ENCODE results near the gene MAD1L1.
A peak's percentile ranks its signal among the peaks of the same experiment; 100 is the strongest.
"Not testable (repeated sequence)": the region's sequence is repeated elsewhere in the genome, so short reads cannot be mapped to it uniquely, and the experiment has no call there.

The MAD1L1 gene

GRCh38 chr7:1827521-1827981, 405.2 kb downstream of the MAD1L1 start:
- TF ChIP-seq KLF1 (tag by site-specific recombination; IDR thresholded peaks at IDR 0.05), result peak; percentile 66
- POLR2A ChIA-PET; H3K27ac ChIP-seq (ENCODE audit: extremely low read depth, low read depth, low read length); CTCF ChIA-PET; H3K36me3 ChIP-seq (ENCODE audit: control insufficient read depth in 2 of 2, insufficient read depth in 1 of 2, low read length in 2 of 2); H3K4me1 ChIP-seq (ENCODE audit: control insufficient read depth, insufficient read depth, low read length); H3K4me3 ChIP-seq (ENCODE audit: low read depth, low read length); H3K9me3 ChIP-seq (ENCODE audit: control insufficient read depth, insufficient read depth, low read depth, low read length): not testable (repeated sequence)

GRCh38 chr7:1826931-1827330, 405.8 kb downstream of the MAD1L1 start:
- POLR2A ChIA-PET; H3K4me1 ChIP-seq (ENCODE audit: control insufficient read depth, insufficient read depth, low read length); H3K4me3 ChIP-seq (ENCODE audit: low read depth, low read length); CTCF ChIA-PET; H3K9me3 ChIP-seq (ENCODE audit: control insufficient read depth, insufficient read depth, low read depth, low read length); H3K36me3 ChIP-seq (ENCODE audit: control insufficient read depth in 2 of 2, insufficient read depth in 1 of 2, low read length in 2 of 2); H3K27ac ChIP-seq (ENCODE audit: extremely low read depth, low read depth, low read length): not testable (repeated sequence)

- ChIA-PET POLR2A (no interaction called here), CTCF (no interaction called here)
- H3K4me1 ChIP-seq (ENCODE audit: control insufficient read depth, insufficient read depth, low read length), result no peaks in the 10 kb centered on the region
- no peak overlapping the region for H3K4me3 ChIP-seq (ENCODE audit: low read depth, low read length)
- H3K9me3 ChIP-seq (ENCODE audit: control insufficient read depth, insufficient read depth, low read depth, low read length), result no peaks in the 10 kb centered on the region
- no peak overlapping the region for H3K27ac ChIP-seq (ENCODE audit: extremely low read depth, low read depth, low read length)
- H3K36me3 ChIP-seq (ENCODE audit: control insufficient read depth in 2 of 2, insufficient read depth in 1 of 2, low read length in 2 of 2), result no peaks in the 10 kb centered on the region
- TF ChIP-seq ZNF530 (tag by site-specific recombination; IDR thresholded peaks at IDR 0.05; ENCODE audit: low read depth) (no peak), ELK4 (IDR thresholded peaks at IDR 0.05; ENCODE audit: borderline replicate concordance, low read depth, low read length) (no peak), BCL11B (tag by site-specific recombination; IDR thresholded peaks at IDR 0.05; ENCODE audit: low read depth) (no peak), ZBTB10 (tag by site-specific recombination; IDR thresholded peaks at IDR 0.05) (no peak), ZNF221 (tag by site-specific recombination; IDR thresholded peaks at IDR 0.05; ENCODE audit: borderline replicate concordance) (no peak), ZBTB6 (tag by site-specific recombination; IDR thresholded peaks at IDR 0.05) (no peak), ZNF18 (tag by site-specific recombination; IDR thresholded peaks at IDR 0.05) (no peak), SP2 (tag by site-specific recombination; IDR thresholded peaks at IDR 0.05) (no peak), ZNF629 (tag by site-specific recombination; IDR thresholded peaks at IDR 0.05) (no peak), ZNF184 (tag by site-specific recombination; IDR thresholded peaks at IDR 0.05) (no peak), ZSCAN23 (tag by site-specific recombination; IDR thresholded peaks at IDR 0.05) (no peak), ZNF148 (tag by site-specific recombination; IDR thresholded peaks at IDR 0.05; ENCODE audit: borderline replicate concordance) (no peak), REST (tag by site-specific recombination; IDR thresholded peaks at IDR 0.05) (no peak), ZNF174 (tag by site-specific recombination; IDR thresholded peaks at IDR 0.05) (no peak)
Measured at GRCh38 chr7:1825897-1826741, 406.6 kb downstream of the MAD1L1 start.

All from HEK293 (cell line).